ENCODE data around the gene GIGYF2.

Gene GIGYF2

GRCh38 chr2:232894746-232895145 lies 197.6 kb downstream of the GIGYF2 start:
- no peak overlapping the region for H3K4me3 ChIP-seq (ENCODE audit: low read depth, low read length)

GRCh38 chr2:232896111-232896510 lies 199.0 kb downstream of the GIGYF2 start:
- TF ChIP-seq, protein P1, sequence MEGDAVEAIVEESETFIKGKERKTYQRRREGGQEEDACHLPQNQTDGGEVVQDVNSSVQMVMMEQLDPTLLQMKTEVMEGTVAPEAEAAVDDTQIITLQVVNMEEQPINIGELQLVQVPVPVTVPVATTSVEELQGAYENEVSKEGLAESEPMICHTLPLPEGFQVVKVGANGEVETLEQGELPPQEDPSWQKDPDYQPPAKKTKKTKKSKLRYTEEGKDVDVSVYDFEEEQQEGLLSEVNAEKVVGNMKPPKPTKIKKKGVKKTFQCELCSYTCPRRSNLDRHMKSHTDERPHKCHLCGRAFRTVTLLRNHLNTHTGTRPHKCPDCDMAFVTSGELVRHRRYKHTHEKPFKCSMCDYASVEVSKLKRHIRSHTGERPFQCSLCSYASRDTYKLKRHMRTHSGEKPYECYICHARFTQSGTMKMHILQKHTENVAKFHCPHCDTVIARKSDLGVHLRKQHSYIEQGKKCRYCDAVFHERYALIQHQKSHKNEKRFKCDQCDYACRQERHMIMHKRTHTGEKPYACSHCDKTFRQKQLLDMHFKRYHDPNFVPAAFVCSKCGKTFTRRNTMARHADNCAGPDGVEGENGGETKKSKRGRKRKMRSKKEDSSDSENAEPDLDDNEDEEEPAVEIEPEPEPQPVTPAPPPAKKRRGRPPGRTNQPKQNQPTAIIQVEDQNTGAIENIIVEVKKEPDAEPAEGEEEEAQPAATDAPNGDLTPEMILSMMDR (IDR thresholded peaks at IDR 0.05; ENCODE audit: low read depth, low read length, missing control alignments), result no peak
- no peak for DNase-seq (ENCODE audit: low read depth)
- in situ Hi-C loops (cut with HindIII; ENCODE audit: low sequenced_read_pairs), result no loop called here
- no peak overlapping the region for H3K4me3 ChIP-seq (ENCODE audit: low read depth, low read length)

More at GRCh38 chr2:232894746-232895145, 197.6 kb downstream of the GIGYF2 start:
- in situ Hi-C loops (cut with HindIII; ENCODE audit: low sequenced_read_pairs), result no loop called here
- DNase-seq (ENCODE audit: low read depth), result no peak
- TF ChIP-seq, protein P1 (IDR thresholded peaks at IDR 0.05; ENCODE audit: low read depth, low read length, missing control alignments), result no peak

- TF ChIP-seq, protein P1 (IDR thresholded peaks at IDR 0.05; ENCODE audit: low read depth, low read length, missing control alignments), result no peak
- H3K4me3 ChIP-seq (ENCODE audit: low read depth, low read length), result no peak overlapping the region
- in situ Hi-C loops (cut with HindIII; ENCODE audit: low sequenced_read_pairs), result no loop called here
- no peak for DNase-seq (ENCODE audit: low read depth)
These were observed 199.8 kb downstream of the GIGYF2 start for GRCh38 chr2:232896720-232897597.

DNA sequence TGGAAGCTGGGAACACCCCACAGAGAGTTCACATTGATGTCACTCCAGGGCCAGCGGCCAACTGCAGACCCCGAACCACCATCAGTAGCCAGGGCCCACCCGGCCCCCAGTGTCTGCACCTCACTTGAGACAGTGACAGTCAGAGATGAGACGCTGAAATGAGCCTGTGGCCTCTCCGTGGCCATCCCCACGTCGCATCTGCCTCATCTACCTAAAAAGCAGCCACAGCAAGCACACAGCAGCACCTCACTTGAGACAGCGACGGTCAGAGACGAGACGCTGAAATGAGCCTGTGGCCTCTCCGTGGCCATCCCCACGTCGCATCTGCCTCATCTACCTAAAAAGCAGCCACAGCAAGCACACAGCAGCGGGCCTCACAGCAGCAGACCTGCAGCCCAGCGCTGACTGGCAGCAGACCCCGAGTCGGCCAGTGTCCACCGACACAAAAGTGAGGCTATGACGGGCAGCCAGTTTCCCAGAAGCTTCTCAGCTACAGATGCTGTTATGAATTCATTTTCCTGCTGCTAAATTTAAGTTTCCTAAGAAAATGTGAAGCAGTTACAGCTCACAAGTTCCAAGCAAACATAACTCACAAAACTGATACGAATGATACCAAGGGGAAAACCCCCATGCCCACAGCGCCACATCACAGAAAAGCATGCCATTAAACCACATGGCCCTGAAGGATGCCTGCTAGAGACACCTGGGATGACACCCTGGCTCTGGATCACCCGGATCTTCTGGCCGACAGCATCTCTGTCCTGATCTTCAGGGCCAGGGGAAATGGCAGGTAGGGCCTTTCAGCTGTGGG lies 200.7 kb downstream of the GIGYF2 start:
- in situ Hi-C loops (cut with HindIII; ENCODE audit: low sequenced_read_pairs), result no loop called here
- DNase-seq (ENCODE audit: low read depth), result no peak
- TF ChIP-seq, protein P1 (IDR thresholded peaks at IDR 0.05; ENCODE audit: low read depth, low read length, missing control alignments), result no peak
- no peak overlapping the region for H3K4me3 ChIP-seq (ENCODE audit: low read depth, low read length)

DNA sequence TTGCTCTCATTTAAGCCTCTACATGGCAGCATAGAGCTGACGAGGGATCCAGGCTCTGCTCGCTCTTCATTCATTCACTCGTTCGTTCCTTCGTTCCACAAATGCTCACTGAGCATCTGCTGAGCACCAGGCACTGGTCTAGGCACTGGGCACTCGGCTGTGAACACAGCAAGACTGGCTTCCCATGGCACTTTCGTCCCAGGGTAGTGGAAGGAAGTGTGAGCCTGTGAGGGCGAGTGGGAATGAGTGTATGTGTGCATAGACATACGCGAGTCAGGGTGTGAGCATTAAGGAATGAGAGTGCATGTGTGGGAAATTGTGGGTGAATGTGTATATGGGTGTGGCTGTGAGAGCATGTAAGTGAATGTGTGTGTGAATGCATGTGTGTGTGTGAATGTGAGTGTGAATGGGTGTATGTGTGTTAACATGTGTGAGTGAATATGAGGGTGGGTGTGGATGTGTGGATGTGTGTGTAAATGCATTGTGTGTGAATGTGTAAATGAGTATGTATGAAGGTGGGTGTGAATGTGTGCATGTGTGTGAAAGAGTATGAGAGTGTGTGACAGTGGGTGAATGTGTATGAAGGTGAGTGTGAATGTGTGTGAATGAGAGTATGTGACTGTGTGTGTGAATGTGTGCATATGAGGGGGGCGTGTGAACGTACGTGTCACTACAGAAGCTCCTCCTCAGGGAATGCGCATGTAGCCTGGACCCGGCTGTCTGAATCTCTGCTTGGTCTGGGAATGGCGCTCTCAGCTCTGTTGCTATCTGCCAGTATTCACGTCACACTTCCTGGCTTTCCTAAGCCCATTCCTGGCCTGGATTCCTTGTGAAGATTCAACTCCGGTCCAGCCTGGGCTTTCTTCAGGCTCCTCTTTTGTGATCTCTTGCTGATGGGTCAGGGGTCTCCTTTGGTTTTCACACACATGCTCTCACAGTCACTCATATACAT lies 201.7 kb downstream of the GIGYF2 start:
- no peak for DNase-seq (ENCODE audit: low read depth)
- TF ChIP-seq, protein P1 (IDR thresholded peaks at IDR 0.05; ENCODE audit: low read depth, low read length, missing control alignments), result no peak
- in situ Hi-C loops (cut with HindIII; ENCODE audit: low sequenced_read_pairs), result no loop called here
- H3K4me3 ChIP-seq (ENCODE audit: low read depth, low read length), result no peak overlapping the region
